CD4-positive, alpha-beta T cell treated with Interleukin-4 for 4 hours (primary cell): ENCODE data around the gene KCNIP3.

ENCODE experiments used
- DNase-seq: peaks from one replicate; pipeline ENCODE4 v3.0.0-alpha.2; 2020

Gene KCNIP3

GRCh38 chr2:95297639-95298395 is 670 bp downstream of the KCNIP3 start:
- DNase-seq: no peak

GRCh38 chr2:95298486-95299111 is 1.5 kb downstream of the KCNIP3 start:
- DNase-seq: no peak

DNA sequence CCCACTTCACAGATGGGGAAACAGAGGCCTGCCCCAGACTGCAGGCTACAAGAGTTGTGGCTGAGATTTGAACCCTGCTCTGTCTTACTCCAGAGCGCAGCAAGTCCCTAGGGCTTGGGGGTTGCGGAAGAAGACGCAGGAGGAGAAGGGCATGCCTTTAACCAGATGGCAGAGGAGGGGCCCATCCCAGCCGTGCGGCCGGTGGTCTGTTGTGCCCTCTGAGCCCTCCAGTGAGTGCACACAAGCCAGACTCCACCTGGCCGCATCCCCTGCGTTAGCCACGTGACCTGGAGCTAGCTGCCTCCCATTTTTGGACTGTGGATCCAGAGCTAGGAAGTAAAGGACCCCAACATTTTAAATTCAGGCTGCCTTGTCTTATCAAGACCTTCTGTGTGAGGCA is 2.8 kb downstream of the KCNIP3 start:
- DNase-seq: no peak

DNA sequence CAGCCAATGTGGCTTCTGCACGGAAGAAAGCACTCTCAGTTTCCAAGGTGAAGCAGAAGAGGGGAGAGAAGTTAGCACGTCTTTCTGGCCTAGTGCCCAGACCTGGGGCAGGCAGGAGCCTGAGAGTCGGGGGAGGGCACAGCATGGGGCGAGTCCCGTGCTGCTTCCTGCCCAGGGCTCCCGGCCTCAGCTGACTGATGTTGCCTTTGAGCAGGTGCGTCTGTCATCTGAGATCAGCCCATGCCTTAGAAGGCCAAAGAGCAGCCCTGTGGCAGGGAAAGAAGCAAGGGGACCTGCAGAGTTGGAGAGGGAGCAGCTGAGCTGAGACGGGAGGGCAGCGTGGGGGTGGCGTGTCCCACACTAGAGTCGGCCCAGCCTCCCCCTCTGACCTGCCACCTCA is 3.3 kb downstream of the KCNIP3 start:
- no peak for DNase-seq

DNA sequence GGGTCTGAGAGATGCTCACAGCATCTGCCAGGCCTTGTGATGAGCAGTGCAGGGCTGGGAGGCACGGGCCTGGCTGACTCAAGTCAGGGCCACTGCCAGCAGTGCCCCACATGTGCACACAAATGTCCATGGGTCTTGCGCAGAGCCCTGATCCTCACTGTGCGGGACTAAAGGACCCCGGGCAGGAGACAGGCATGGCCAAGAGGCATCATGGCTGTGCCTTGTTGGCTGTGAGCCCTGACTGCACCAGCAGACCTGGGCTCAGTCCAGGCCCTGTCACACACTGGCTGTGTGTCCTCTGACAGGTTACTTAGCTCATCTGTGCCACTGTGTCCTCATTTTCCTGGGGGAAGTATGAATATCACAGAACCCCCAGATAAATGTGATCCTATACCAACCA is 4.0 kb downstream of the KCNIP3 start:
- no peak for DNase-seq

DNA sequence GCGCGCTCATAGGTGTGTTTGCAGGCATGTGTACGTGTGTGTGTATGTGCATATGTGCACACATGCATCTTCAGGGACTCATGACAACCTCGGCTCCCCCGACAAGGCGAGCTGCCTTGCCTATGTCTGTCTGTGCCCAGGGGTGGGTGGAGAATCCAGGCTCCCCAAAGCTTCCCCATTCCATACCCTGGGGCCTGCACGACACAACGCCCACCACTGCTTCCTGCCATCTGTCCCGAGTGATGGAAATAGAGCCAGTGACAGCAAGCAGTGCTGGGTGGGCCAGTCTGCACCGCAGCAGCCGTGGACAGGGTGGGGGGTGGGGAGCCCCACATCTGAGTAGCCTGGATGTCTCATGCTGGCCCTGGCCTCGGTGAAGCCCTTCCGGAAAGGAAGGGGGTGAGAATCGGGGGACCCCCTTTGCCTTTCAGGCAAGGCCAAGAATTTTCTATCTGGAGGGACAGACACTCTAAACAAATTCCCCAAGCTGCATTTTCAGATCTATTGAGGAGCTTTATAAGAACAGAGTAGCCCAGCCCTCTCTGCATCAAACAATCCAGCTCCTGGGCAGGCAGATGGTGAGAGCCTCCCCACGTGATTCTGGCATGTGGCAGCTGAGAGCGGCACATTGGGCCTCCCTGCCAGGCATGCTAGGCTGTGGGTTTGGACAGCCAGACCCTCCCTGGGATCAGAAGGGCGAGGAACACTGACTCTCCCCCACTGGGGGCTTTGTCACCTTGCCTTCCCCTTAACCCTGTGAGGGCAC is 4.9 kb downstream of the KCNIP3 start:
- no peak for DNase-seq

- no peak for DNase-seq
Observed at GRCh38 chr2:95303191-95303919, 6.2 kb downstream of the KCNIP3 start.

GRCh38 chr2:95305380-95306061 is 8.4 kb downstream of the KCNIP3 start:
- DNase-seq: no peak

GRCh38 chr2:95306336-95306895 is 9.3 kb downstream of the KCNIP3 start:
- DNase-seq: no peak

DNA sequence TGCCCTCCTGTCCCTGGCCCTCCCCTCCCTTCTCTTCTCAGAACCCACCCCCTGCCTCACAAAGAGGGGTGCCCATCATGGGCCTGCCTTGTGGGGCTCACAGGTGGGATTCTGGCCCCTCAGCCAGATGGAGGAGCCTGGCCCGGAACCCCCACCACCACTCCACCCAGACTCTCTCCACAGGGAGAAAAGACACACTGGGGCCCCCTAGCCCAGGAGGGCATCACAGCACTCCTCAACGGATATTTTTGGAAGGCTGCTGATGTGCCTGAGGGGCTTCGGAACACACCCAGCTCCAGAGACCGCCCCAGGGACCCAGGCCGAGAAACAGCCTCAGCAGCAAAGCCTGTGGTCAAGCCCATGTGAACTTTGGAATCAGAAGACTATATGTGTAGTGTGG is 9.9 kb downstream of the KCNIP3 start:
- no peak for DNase-seq

- no peak for DNase-seq
Observed at GRCh38 chr2:95307878-95308277, 10.7 kb downstream of the KCNIP3 start.

- DNase-seq: no peak
Observed at GRCh38 chr2:95308426-95308990, 11.4 kb downstream of the KCNIP3 start.

GRCh38 chr2:95309599-95309998 is 12.5 kb downstream of the KCNIP3 start:
- no peak for DNase-seq

GRCh38 chr2:95310216-95310615 is 13.1 kb downstream of the KCNIP3 start:
- DNase-seq: no peak

GRCh38 chr2:95310651-95311050 is 13.5 kb downstream of the KCNIP3 start:
- no peak for DNase-seq

DNA sequence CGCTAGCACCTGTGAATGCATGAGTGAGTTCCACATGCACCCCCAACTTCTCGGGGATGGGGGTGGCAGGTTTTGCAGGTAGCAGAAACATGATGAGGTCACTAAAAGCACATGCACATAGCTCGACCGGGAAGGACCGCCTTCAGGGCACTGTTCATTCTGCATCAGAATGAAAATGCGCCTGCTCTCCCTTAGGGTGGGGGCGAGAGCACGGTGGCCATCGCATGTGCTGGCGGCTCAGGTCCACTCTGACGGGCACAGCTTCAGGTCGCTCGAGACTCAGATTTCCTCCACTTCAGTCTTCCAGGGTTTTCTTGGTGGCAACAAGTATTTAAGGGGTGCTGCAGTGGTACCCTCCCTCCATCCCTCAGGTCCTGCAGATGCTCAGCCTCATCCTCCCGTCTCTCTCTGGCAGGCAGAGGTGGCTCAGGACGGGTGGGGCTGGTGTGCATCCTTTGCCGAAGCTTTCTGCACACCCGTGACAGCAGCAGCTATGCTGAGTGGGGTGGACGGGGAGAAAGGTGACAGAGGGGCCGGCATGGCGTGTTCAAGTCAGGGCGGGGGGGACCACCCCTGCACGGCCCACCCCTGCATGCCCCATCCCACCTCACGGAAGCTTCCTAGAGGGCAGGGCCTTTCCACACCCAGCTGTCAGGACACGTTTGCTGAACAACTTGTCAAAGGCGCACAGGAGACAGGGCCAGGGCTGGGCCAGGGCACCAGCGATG is 14.8 kb downstream of the KCNIP3 start:
- no peak for DNase-seq

- no peak for DNase-seq
Observed at GRCh38 chr2:95312543-95313201, 15.5 kb downstream of the KCNIP3 start.

DNA sequence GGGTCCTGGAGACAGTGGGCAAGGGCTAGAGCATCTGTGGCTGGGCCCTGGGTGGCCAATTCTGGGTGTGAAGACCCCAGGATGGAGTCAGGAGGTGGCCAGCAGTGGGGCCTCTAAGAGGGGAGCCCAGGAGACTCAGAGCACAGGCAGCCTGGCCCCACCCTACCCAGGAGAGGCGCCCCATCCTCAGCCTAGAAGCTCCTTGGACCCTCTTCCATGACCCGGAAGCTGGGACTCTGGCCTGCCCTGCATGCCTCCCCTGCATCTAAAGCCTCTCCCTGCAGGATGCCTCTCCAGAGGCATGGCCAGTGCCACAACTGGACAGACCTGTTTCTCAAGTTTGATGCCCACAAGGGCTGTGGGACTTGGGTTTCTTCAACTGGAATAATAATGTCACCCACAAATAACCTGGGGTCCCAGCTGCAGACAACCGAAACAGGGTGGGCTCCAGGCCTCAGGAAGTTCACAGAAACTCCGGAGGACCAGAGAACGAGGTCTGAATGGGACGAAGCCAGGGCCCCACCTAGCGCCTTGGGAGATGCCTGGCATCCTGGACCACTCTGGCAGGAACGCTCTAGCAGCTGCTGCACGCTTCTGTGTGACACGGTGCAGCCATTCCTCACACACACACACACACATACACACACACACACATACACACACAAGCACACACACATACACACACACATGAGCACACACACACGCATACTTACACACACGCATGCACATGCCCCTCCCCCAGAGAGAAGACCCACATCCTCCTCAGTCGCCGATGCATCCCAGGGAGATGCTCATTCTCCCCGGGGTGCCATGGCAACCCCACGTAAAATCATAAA is 16.4 kb downstream of the KCNIP3 start:
- DNase-seq: no peak

- no peak for DNase-seq
Observed at GRCh38 chr2:95314598-95314963, 17.4 kb downstream of the KCNIP3 start.
